ENCODE data around the gene RAPGEF2.

GRCh38 chr4:159152181-159152580 lies 49.3 kb downstream of the RAPGEF2 start:
- no peak for TF ChIP-seq CTCF (IDR thresholded peaks at IDR 0.05; ENCODE audit: low read depth, low read length, poor library complexity, severe bottlenecking)
- no peak for TF ChIP-seq EZH2phosphoT487 (IDR thresholded peaks at IDR 0.05; ENCODE audit: borderline replicate concordance, low read length)
